ENCODE results near the gene COL20A1.

COL20A1 gene

GRCh38 chr20:63260521-63260920 lies 32.5 kb upstream of the COL20A1 start:
- DNase-seq (ENCODE audit: extremely low spot score), result no peak
- POLR2A ChIA-PET, result no interaction called here
- CTCF ChIA-PET, result interaction anchor here (3.6 kb wide), 1 partner anchor 36 kb away, joined by 19 read pairs; no protein-coding TSS in a partner anchor
- TF ChIP-seq CTCF (IDR thresholded peaks at IDR 0.05; ENCODE audit: control extremely low read depth, extremely low read depth, low read depth, missing control alignments), result no peak

- no peak for DNase-seq (ENCODE audit: extremely low spot score)
- no peak for TF ChIP-seq CTCF (IDR thresholded peaks at IDR 0.05; ENCODE audit: control extremely low read depth, extremely low read depth, low read depth, missing control alignments)
- POLR2A ChIA-PET, result no interaction called here
- CTCF ChIA-PET, result interaction anchor here (3.6 kb wide), 1 partner anchor 37 kb away, joined by 19 read pairs; no protein-coding TSS in a partner anchor
Observed at GRCh38 chr20:63261060-63261794, 31.8 kb upstream of the COL20A1 start.

GRCh38 chr20:63261795-63262528 lies 31.0 kb upstream of the COL20A1 start:
- TF ChIP-seq CTCF (IDR thresholded peaks at IDR 0.05; ENCODE audit: control extremely low read depth, extremely low read depth, low read depth, missing control alignments), result no peak
- POLR2A ChIA-PET, result no interaction called here
- CTCF ChIA-PET, result no interaction called here
- DNase-seq (ENCODE audit: extremely low spot score), result no peak

DNA sequence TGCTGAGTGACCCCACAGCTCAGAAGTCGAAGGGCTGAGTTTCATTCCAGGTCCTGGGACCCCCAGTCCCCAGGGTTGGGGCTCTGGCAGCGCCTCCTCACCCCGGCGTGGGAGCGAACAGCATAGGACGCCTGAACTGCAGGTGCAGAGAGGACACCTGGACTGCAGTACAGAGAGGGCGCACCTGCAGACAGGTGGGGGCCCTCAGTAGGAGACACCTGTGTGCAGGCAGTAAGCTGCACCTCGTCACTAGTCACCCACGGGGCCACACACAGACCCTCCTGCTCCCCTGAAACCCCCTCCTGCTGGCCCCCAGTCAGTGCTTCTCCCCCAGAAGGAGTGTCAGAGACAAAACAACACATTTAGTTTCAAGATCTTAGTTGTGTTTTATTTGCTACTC lies 30.1 kb upstream of the COL20A1 start:
- TF ChIP-seq CTCF (IDR thresholded peaks at IDR 0.05; ENCODE audit: control extremely low read depth, extremely low read depth, low read depth, missing control alignments), result no peak
- ChIA-PET CTCF (no interaction called here), POLR2A (no interaction called here)
- no peak for DNase-seq (ENCODE audit: extremely low spot score)

DNA sequence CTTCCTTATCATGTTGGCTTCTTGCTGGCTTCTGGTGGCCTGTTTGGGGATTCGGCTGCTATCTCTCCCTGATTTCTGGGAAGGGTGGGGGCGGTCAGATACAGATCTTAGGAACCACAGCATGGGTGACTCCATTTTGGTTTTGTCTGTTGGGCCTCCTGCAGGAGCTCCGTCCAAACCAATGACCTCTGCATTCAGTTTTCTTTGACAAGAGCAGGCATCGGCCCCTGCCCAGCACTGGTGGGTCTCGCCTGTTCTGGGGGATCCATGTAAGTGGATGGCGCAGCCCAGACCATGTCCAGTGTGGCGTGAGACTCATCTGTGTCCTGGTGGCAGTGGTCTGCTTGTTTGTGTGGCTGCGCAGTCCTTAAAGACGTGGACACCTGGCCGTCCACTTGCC lies 29.0 kb upstream of the COL20A1 start:
- no peak for DNase-seq (ENCODE audit: extremely low spot score)
- POLR2A ChIA-PET, result no interaction called here
- CTCF ChIA-PET, result no interaction called here
- TF ChIP-seq CTCF (IDR thresholded peaks at IDR 0.05; ENCODE audit: control extremely low read depth, extremely low read depth, low read depth, missing control alignments), result no peak

GRCh38 chr20:63264519-63264918 lies 28.5 kb upstream of the COL20A1 start:
- no peak for DNase-seq (ENCODE audit: extremely low spot score)
- ChIA-PET CTCF (interaction anchor here (1.7 to 2.2 kb wide), 2 partner anchors 31 to 41 kb away, joined by 4 to 13 read pairs; no protein-coding TSS in a partner anchor), POLR2A (no interaction called here)
- no peak for TF ChIP-seq CTCF (IDR thresholded peaks at IDR 0.05; ENCODE audit: control extremely low read depth, extremely low read depth, low read depth, missing control alignments)
